Aorta (tissue), 5 donors: ENCODE data around the gene WSB1. TPM values are rescaled to one million over a fixed set of nuclear protein-coding genes. Genes with fewer than 3 reads are reported as not detected.

Experiments
- ATAC-seq: fragments of 200-7000 bp; cut with Tn5 transposase; one replicate; pipeline ENCODE4 v1.9.1; 2022; ENCODE audit warnings: moderate library complexity; ENCODE audit not compliant: low FRiP score
- DNase-seq, 2 donors: peaks; one replicate each; pipeline ENCODE4 v3.0.0-alpha.2; 2020
- H3K27ac ChIP-seq, 2 donors: one replicate each; pipeline ENCODE4 v1.5.1; 2013; ENCODE audit warnings: low read length in 2 of 2, mild to moderate bottlenecking in 2 of 2, moderate library complexity in 2 of 2, control low read depth in 1 of 2, inconsistent platforms in 1 of 2, low read depth in 1 of 2
- H3K27me3 ChIP-seq, 2 donors: one replicate each; pipeline ENCODE4 v1.6.1; 2013; ENCODE audit warnings: control low read depth in 1 of 2, low read length in 1 of 2, mild to moderate bottlenecking in 1 of 2, moderate library complexity in 1 of 2; ENCODE audit not compliant: insufficient read depth in 2 of 2, control insufficient read depth in 1 of 2
- H3K36me3 ChIP-seq, 2 donors: one replicate each; pipeline ENCODE4 v1.6.1; 2013; ENCODE audit warnings: control low read depth in 1 of 2, low read length in 1 of 2, mild to moderate bottlenecking in 1 of 2; ENCODE audit not compliant: insufficient read depth in 2 of 2, control insufficient read depth in 1 of 2
- H3K4me1 ChIP-seq, 2 donors: one replicate each; pipeline ENCODE4 v1.6.1; 2013; ENCODE audit warnings: low read length in 2 of 2, control low read depth in 1 of 2, mild to moderate bottlenecking in 1 of 2, moderate library complexity in 1 of 2; ENCODE audit not compliant: insufficient read depth in 2 of 2, control insufficient read depth in 1 of 2
- H3K4me3 ChIP-seq, 2 donors: one replicate each; pipeline ENCODE4 v1.5.1; 2013; ENCODE audit warnings: low read length in 2 of 2, control low read depth in 1 of 2, mild to moderate bottlenecking in 1 of 2
- H3K9me3 ChIP-seq: one replicate; pipeline ENCODE4 v1.6.1; 2013; ENCODE audit warnings: mild to moderate bottlenecking, low read length; ENCODE audit not compliant: control insufficient read depth
- WGBS, 2 donors: extraction: QIAGEN DNeasy Blood & Tissue Kit; methylation state at CpG; one replicate each; pipeline ENCODE4 v1.1.7; 2013; 5-methylcytosine and 5-hydroxymethylcytosine counted together
- intact Hi-C, 2 donors: fragments of 100-400 bp; cut with DNase I; formaldehyde crosslinking; loops; one replicate each; pipeline versions ENCODE4 v1.14.2 to v1.15.0; 2022
- microRNA-seq, 2 donors: library from miRNA; unstranded; fragments of <30 nt; microRNA quantifications; one replicate each; pipeline ENCODE4 v1.2.0, GENCODE V29; 2020
- polyA plus RNA-seq, 2 donors: library from polyadenylated mRNA; stranded (reverse); fragments of 200-250 nt; gene quantifications; one replicate each; pipeline ENCODE4 v1.2.3, GENCODE V29; 2013
- total RNA-seq, 2 donors: library from RNA; stranded (reverse); fragmentation: NEBNext Ultra II Directional; extraction: Animal tissue kit (Norgen Biotek cat#: 25700); gene quantifications; one replicate each; pipeline ENCODE4 v1.2.1, GENCODE V29; 2021
- donor health status: healthy with polysubstance abuse.
- donor health status: Bipolar disorder and iron deficiency.
- donor health status: DM: no; HTN: no; CAD: no.
- donor health status: DM: no; HTN: no; CAD: no.
- donor health status: DM: yes; HTN: yes; CAD: no.

Gene WSB1
- total and polyA plus RNA-seq, 4 donors, result 18.2 to 355 (median 271) TPM

DNA sequence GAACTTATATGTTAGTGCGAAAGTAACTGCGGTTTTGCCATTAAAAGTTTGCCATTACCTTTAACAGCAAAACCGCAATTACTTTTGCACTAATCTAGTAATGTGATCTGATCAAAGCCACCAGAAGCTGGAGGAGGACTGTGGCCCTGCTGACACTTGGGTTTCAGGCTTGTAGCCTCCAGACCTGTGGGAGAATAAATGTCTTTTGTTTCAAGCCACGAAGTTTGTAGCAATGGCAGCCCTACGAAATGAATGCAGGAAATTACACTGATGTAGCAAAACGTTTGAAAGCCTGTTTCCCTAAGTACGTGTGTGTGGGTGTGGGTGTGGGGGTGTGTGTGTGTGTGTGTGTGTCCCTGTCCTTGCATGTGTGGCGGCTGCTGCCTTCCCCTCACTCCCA is 66.6 kb downstream of the WSB1 start:
- DNase-seq, result no peak

DNA sequence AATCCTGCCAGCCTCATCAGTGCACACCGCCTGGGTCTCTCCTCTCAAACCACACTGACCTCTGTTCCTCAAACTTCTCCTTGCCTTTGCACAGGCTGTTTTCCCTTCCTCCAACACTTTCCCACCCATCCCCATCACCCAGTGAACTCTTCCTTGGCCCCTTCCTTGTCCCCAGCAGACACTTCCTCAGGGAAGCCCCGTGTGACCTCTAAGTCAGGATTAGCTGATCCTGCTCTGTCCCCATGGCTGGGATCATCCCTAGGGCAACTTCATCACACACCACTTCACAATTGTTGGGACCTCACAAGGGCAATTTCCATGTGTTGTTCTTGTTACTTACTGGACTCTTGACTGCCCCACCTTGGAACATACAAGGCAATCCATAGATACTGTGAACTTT is 67.8 kb downstream of the WSB1 start:
- intact Hi-C loops, result no loop called here
- no peak for DNase-seq
- Histone ChIP-seq H3K4me3 (no peak overlapping the region), H3K9me3 (no peaks in the 10 kb centered on the region), H3K27ac (no peak overlapping the region), H3K27me3 (no peaks in the 10 kb centered on the region), H3K36me3 (no peaks in the 10 kb centered on the region), H3K4me1 (no peaks in the 10 kb centered on the region)
- no peak for ATAC-seq
- 80 to 94% methylated on average over 2 of the region's 2 CpGs for WGBS, 2 donors

More for the DNA sequence above, 66.6 kb downstream of the WSB1 start:
- Histone ChIP-seq H3K36me3 (no peaks in the 10 kb centered on the region), H3K27me3 (no peaks in the 10 kb centered on the region), H3K27ac (no peak overlapping the region), H3K9me3 (no peaks in the 10 kb centered on the region), H3K4me1 (no peaks in the 10 kb centered on the region), H3K4me3 (no peak overlapping the region)
- WGBS, 2 donors, result 73 to 86% methylated on average over 8 of the region's 8 CpGs
- intact Hi-C loops, result no loop called here
- ATAC-seq, result no peak

DNA sequence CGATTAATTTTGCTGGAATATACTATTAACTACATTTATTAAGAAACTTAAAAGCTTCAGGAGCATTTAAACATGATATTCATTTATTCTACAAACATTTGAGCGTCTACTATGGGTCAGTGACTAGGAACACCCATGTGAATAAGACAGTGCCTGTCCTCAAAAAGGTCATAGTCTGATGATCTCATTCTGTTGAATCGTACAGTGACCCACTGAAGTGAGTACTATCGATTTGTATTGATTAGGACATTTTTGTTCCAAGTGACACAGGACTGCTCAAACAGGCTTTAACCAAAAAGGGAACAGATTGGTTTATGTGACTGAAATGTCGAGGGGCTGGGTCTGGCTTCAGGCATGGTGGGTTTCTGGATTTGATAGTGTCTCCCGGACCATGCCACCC is 68.6 kb downstream of the WSB1 start:
- intact Hi-C loops, result no loop called here
- Histone ChIP-seq H3K27me3 (no peaks in the 10 kb centered on the region), H3K4me3 (no peak overlapping the region), H3K27ac (no peak overlapping the region), H3K9me3 (no peaks in the 10 kb centered on the region), H3K36me3 (no peaks in the 10 kb centered on the region), H3K4me1 (no peaks in the 10 kb centered on the region)
- WGBS, 2 donors, result 78 to 82% methylated on average over 6 of the region's 6 CpGs
- DNase-seq (no peak), ATAC-seq (no peak)

DNA sequence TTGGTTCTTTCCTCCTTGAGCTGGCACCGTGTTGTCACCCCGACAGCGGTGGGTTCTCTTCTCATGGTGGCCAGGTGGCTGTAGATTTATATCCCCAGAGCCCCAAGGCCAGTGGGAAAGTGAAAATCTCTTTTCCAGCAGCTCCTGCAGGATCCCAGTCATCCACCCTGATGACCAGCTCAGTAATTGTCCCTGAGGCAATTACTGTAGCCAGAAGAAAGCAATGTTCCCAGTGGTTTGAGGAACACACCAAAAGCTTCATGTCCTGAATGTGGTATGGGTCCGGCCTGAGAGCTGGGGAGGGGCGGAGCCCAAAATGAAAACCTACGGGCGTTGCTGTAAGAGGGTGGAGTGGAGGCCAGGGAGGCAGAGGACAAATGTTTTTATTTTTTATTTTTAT is 69.0 kb downstream of the WSB1 start:
- Histone ChIP-seq H3K4me3 (no peak overlapping the region), H3K9me3 (no peaks in the 10 kb centered on the region), H3K27me3 (no peaks in the 10 kb centered on the region), H3K36me3 (no peaks in the 10 kb centered on the region), H3K4me1 (no peaks in the 10 kb centered on the region), H3K27ac (no peak overlapping the region)
- 76 to 78% methylated on average over 7 of the region's 7 CpGs for WGBS, 2 donors
- intact Hi-C loops, result no loop called here
- DNase-seq (peak in 1 of 2 donors; percentile 48), ATAC-seq (no peak)

DNA sequence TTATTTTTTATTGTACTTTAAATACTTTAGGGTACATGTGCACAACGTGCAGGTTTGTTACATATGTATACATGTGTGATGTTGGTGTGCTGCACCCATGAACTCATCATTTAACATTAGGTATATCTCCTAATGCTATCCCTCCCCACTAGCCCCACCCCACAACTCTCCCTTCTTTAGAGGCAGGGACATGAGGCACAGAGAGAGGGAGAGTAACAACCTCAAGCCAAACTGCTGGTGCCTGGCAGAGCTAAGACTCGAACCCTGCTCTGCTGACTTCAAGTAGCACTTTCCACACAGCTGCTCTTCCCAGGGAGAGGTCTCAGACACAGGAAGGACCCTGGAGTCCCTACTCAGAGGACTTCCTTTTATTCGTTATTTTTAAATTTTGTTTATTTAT is 69.4 kb downstream of the WSB1 start:
- Histone ChIP-seq H3K27me3 (no peaks in the 10 kb centered on the region), H3K9me3 (no peaks in the 10 kb centered on the region), H3K4me1 (no peaks in the 10 kb centered on the region), H3K27ac (peak overlapping the region; percentile 84 to 96), H3K36me3 (no peaks in the 10 kb centered on the region), H3K4me3 (no peak overlapping the region)
- DNase-seq, result peak in 1 of 2 donors; percentile 19
- 34 to 51% methylated on average over 3 of the region's 3 CpGs for WGBS, 2 donors
- intact Hi-C loops, result no loop called here
- no peak for ATAC-seq

Small RNAs within 50 kb of the gene (microRNA-seq; reads per million reads assigned to microRNA genes)
- gene MIR4522, result 0 to 0.60 reads per million in 2 donors

Other genes with a start within 250 kb of the WSB1 start
- gene KSR1, start 162.3 kb downstream of the WSB1 start, total RNA-seq, result 10 to 100 TPM; 38.4 to 75.7 TPM
- gene KSR1, start 162.3 kb downstream of the WSB1 start, polyA plus RNA-seq, result 10 to 100 TPM; 19.0 to 46.8 TPM